Erythroblast (primary cell): ENCODE results near the gene GPC4.

ENCODE experiments used
- GATA1 ChIP-seq: IDR thresholded peaks from 2 replicates; pipeline ENCODE4 v1.6.1; 2011; ENCODE audit warnings: low read depth, mild to moderate bottlenecking, control low read depth, low read length, moderate library complexity
- POLR2A ChIP-seq: IDR thresholded peaks from 2 replicates; pipeline ENCODE4 v1.6.1; 2011; ENCODE audit warnings: mild to moderate bottlenecking, low read length

- no peak for TF ChIP-seq POLR2A
- TF ChIP-seq GATA1: no peak
Measured at GRCh38 chrX:133373386-133374079, 41.8 kb downstream of the GPC4 start.
